ENCODE results near the gene TDG. TPM values are rescaled to one million over a fixed set of nuclear protein-coding genes. Genes with fewer than 3 reads are reported as not detected.
A peak's percentile ranks its signal among the peaks of the same experiment; 100 is the strongest.

Gene TDG
- 10 to 100 TPM; 35.4 to 37.2 TPM for total RNA-seq

GRCh38 chr12:103965590-103966504 is at the start of gene TDG:
Gene TDG (plus strand): TSS chr12:103965872. CDS start chr12:103966038, 166 bp downstream.
- H3K4me3 Mint-ChIP-seq, result peak within 1 kb of the TSS; percentile 94
- peaks cover 26% of the 10 kb centered on the region for H3K36me3 Mint-ChIP-seq (ENCODE audit: low read depth)
- ChIA-PET POLR2A (interaction anchor here (0.6 to 4.7 kb wide), 10 partner anchors 9 to 172 kb away, joined by 3 to 50 read pairs (median 6); partner anchors contain the start of genes HCFC2, HSP90B1 and NFYB), CTCF (interaction anchor here (0.7 to 3.7 kb wide), 14 partner anchors 11 to 927 kb away, joined by 3 to 32 read pairs (median 4); partner anchors contain the start of gene HSP90B1)
- peak; percentile 99 for DNase-seq
- peak within 1 kb of the TSS; percentile 98 for H3K27ac Mint-ChIP-seq
- no peaks in the 10 kb centered on the region for H3K27me3 Mint-ChIP-seq
- ATAC-seq, result peak; percentile 94
- H3K4me1 Mint-ChIP-seq, result peaks cover 48% of the 10 kb centered on the region
- intact Hi-C loops (cut with DNase I, micrococcal nuclease), result loop anchor here (1.0 to 10.0 kb wide), 17 partner anchors 9 to 1904 kb away; partner anchors contain the start of genes HCFC2 (in 2 of the 2), HSP90B1 (in 2 of the 2), NFYB (in 2 of the 2) and NT5DC3 (in 2 of the 2)
- no peaks in the 10 kb centered on the region for H3K9me3 Mint-ChIP-seq (ENCODE audit: low read depth)

- H3K36me3 Mint-ChIP-seq (ENCODE audit: low read depth), result peaks cover 4% of the 10 kb centered on the region
- intact Hi-C loops (cut with DNase I, micrococcal nuclease), result no loop called here
- CTCF ChIA-PET, result interaction anchor here (1.5 kb wide), 1 partner anchor 11 kb away, joined by 4 read pairs; no protein-coding TSS in a partner anchor
- no peak overlapping the region for H3K4me3 Mint-ChIP-seq
- ATAC-seq (no peak), DNase-seq (no peak)
- peaks cover 5% of the 10 kb centered on the region for H3K9me3 Mint-ChIP-seq (ENCODE audit: low read depth)
- POLR2A ChIA-PET, result no interaction called here
- no peaks in the 10 kb centered on the region for H3K27me3 Mint-ChIP-seq
- no peak overlapping the region for H3K27ac Mint-ChIP-seq
- H3K4me1 Mint-ChIP-seq, result no peaks in the 10 kb centered on the region
Measured at GRCh38 chr12:103917873-103918272, 47.8 kb upstream of the TDG start.

GRCh38 chr12:103924761-103925641 is 40.7 kb upstream of the TDG start:
- DNase-seq, result peak; percentile 80
- POLR2A ChIA-PET, result interaction anchor here (0.6 to 2.7 kb wide), 4 partner anchors 16 to 159 kb away, joined by 3 to 20 read pairs (median 4); partner anchors contain the start of gene TDG
- Mint-ChIP-seq H3K4me3 (peak overlapping the region; percentile 63), H3K27me3 (no peaks in the 10 kb centered on the region), H3K9me3 (ENCODE audit: low read depth) (no peaks in the 10 kb centered on the region), H3K27ac (peak overlapping the region; percentile 87), H3K36me3 (ENCODE audit: low read depth) (peaks cover 4% of the 10 kb centered on the region), H3K4me1 (peaks cover 36% of the 10 kb centered on the region)
- intact Hi-C loops (cut with DNase I, micrococcal nuclease), result loop anchor here (1.0 to 10.0 kb wide), 7 partner anchors 19 to 360 kb away; partner anchors contain the start of genes NFYB (in 1 of the 2), NT5DC3 (in 1 of the 2) and TDG (in 1 of the 2)
- CTCF ChIA-PET, result interaction anchor here (0.8 to 1.5 kb wide), 4 partner anchors 10 to 184 kb away, joined by 3 to 6 read pairs (median 4); no protein-coding TSS in a partner anchor
- ATAC-seq, result peak; percentile 53

GRCh38 chr12:103928682-103929045 is 37.0 kb upstream of the TDG start:
- Mint-ChIP-seq H3K9me3 (ENCODE audit: low read depth) (no peaks in the 10 kb centered on the region), H3K4me1 (peaks cover 54% of the 10 kb centered on the region), H3K27me3 (no peaks in the 10 kb centered on the region), H3K27ac (peak overlapping the region; percentile 100), H3K36me3 (ENCODE audit: low read depth) (peaks cover 38% of the 10 kb centered on the region), H3K4me3 (peak overlapping the region; percentile 77)
- DNase-seq, result peak; percentile 85
- ATAC-seq, result no peak
- intact Hi-C loops (cut with DNase I, micrococcal nuclease), result loop anchor here (1.0 to 10.0 kb wide), 6 partner anchors 22 to 1180 kb away; partner anchors contain the start of genes CHST11 (in 1 of the 2), NFYB (in 1 of the 2) and NT5DC3 (in 1 of the 2)
- POLR2A ChIA-PET, result interaction anchor here (0.5 to 3.7 kb wide), 6 partner anchors 9 to 209 kb away, joined by 4 to 50 read pairs (median 6); partner anchors contain the start of genes NFYB and TDG
- CTCF ChIA-PET, result interaction anchor here (0.8 to 2.0 kb wide), 4 partner anchors 11 to 787 kb away, joined by 3 to 13 read pairs (median 4); partner anchors contain the start of gene TDG

- Mint-ChIP-seq H3K4me3 (peak overlapping the region; percentile 77), H3K27ac (peak overlapping the region; percentile 100), H3K9me3 (ENCODE audit: low read depth) (no peaks in the 10 kb centered on the region), H3K27me3 (no peaks in the 10 kb centered on the region), H3K36me3 (ENCODE audit: low read depth) (peaks cover 43% of the 10 kb centered on the region), H3K4me1 (peaks cover 56% of the 10 kb centered on the region)
- ChIA-PET POLR2A (interaction anchor here (0.6 to 3.7 kb wide), 14 partner anchors 9 to 358 kb away, joined by 3 to 50 read pairs (median 6); partner anchors contain the start of genes NFYB and TDG), CTCF (interaction anchor here (0.8 to 2.0 kb wide), 9 partner anchors 11 to 787 kb away, joined by 3 to 5 read pairs (median 4); partner anchors contain the start of gene TDG)
- ATAC-seq (peak; percentile 45), DNase-seq (peak; percentile 88)
- intact Hi-C loops (cut with DNase I, micrococcal nuclease), result loop anchor here (2.0 to 10.0 kb wide), 5 partner anchors 88 to 1180 kb away; partner anchors contain the start of genes CHST11 (in 1 of the 2), NFYB (in 1 of the 2) and NT5DC3 (in 1 of the 2)
Measured at GRCh38 chr12:103929046-103929783, 36.5 kb upstream of the TDG start.

- Mint-ChIP-seq H3K27ac (peak overlapping the region; percentile 100), H3K9me3 (ENCODE audit: low read depth) (no peaks in the 10 kb centered on the region), H3K27me3 (no peaks in the 10 kb centered on the region), H3K4me3 (peak overlapping the region; percentile 77), H3K36me3 (ENCODE audit: low read depth) (peaks cover 46% of the 10 kb centered on the region), H3K4me1 (peaks cover 54% of the 10 kb centered on the region)
- ChIA-PET POLR2A (interaction anchor here (0.6 to 3.7 kb wide), 11 partner anchors 10 to 357 kb away, joined by 3 to 50 read pairs (median 6); partner anchors contain the start of genes NFYB and TDG), CTCF (interaction anchor here (0.8 to 1.6 kb wide), 8 partner anchors 11 to 47 kb away, joined by 3 to 5 read pairs (median 4); partner anchors contain the start of gene TDG)
- intact Hi-C loops (cut with DNase I, micrococcal nuclease), result loop anchor here (1.0 to 10.0 kb wide), 16 partner anchors 23 to 1179 kb away; partner anchors contain the start of genes HCFC2 (in 2 of the 2), NFYB (in 2 of the 2), NT5DC3 (in 2 of the 2) and TDG (in 2 of the 2)
- DNase-seq (no peak), ATAC-seq (no peak)
Measured at GRCh38 chr12:103929784-103930033, 36.0 kb upstream of the TDG start.

- H3K27me3 Mint-ChIP-seq, result no peaks in the 10 kb centered on the region
- peak; percentile 100 for DNase-seq
- intact Hi-C loops (cut with DNase I, micrococcal nuclease), result loop anchor here (1.0 to 5.0 kb wide), 11 partner anchors 22 to 358 kb away; partner anchors contain the start of genes HCFC2 (in 2 of the 2), TDG (in 2 of the 2), NFYB (in 1 of the 2) and NT5DC3 (in 1 of the 2)
- peaks cover 54% of the 10 kb centered on the region for H3K4me1 Mint-ChIP-seq
- H3K4me3 Mint-ChIP-seq, result peak within 1 kb of the TSS; percentile 77
- ChIA-PET POLR2A (interaction anchor here (0.6 to 3.7 kb wide), 11 partner anchors 10 to 357 kb away, joined by 3 to 50 read pairs (median 6); partner anchors contain the start of genes NFYB and TDG), CTCF (interaction anchor here (0.8 to 1.6 kb wide), 8 partner anchors 10 to 47 kb away, joined by 3 to 5 read pairs (median 4); partner anchors contain the start of gene TDG)
- H3K27ac Mint-ChIP-seq, result peak within 1 kb of the TSS; percentile 100
- peak; percentile 75 for ATAC-seq
- H3K9me3 Mint-ChIP-seq (ENCODE audit: low read depth), result no peaks in the 10 kb centered on the region
- H3K36me3 Mint-ChIP-seq (ENCODE audit: low read depth), result peaks cover 48% of the 10 kb centered on the region
Measured at GRCh38 chr12:103930034-103930786, 35.5 kb upstream of the TDG start, which contains the start of gene HSP90B1. Gene HSP90B1 (plus strand): TSS chr12:103930410. CDS start chr12:103930516, 106 bp downstream.

- DNase-seq (peak; percentile 54), ATAC-seq (no peak)
- Mint-ChIP-seq H3K4me1 (peaks cover 57% of the 10 kb centered on the region), H3K27ac (peak overlapping the region; percentile 100), H3K4me3 (peak overlapping the region; percentile 77), H3K9me3 (ENCODE audit: low read depth) (no peaks in the 10 kb centered on the region), H3K27me3 (no peaks in the 10 kb centered on the region), H3K36me3 (ENCODE audit: low read depth) (peaks cover 57% of the 10 kb centered on the region)
- ChIA-PET POLR2A (interaction anchor here (1.6 to 3.7 kb wide), 2 partner anchors 26 to 34 kb away, joined by 14 to 50 read pairs; partner anchors contain the start of gene TDG), CTCF (interaction anchor here (1.6 kb wide), 1 partner anchor 25 kb away, joined by 4 read pairs; no protein-coding TSS in a partner anchor)
- intact Hi-C loops (cut with DNase I, micrococcal nuclease), result loop anchor here (1.0 to 5.0 kb wide), 12 partner anchors 15 to 357 kb away; partner anchors contain the start of genes HCFC2 (in 2 of the 2), TDG (in 2 of the 2), NFYB (in 1 of the 2) and NT5DC3 (in 1 of the 2)
Measured at GRCh38 chr12:103930787-103931735, 34.6 kb upstream of the TDG start.

Data from activated CD4-positive, alpha-beta T cell treated with anti-CD3 and anti-CD28 coated beads for 36 hours (primary cell).